Measurements from ENCODE around the gene FKRP.

FKRP gene

GRCh38 chr19:46785980-46786235 is 40.1 kb downstream of the FKRP start:
- TF ChIP-seq CTCF (IDR thresholded peaks at IDR 0.05; ENCODE audit: extremely low read depth, insufficient read depth, missing control alignments), result no peak
- DNase-seq (ENCODE audit: low spot score), result no peak
- in situ Hi-C loops (cut with MboI; ENCODE audit: low pct_unique_long_range_greater_than_20kb, low sequenced_read_pairs, unreplicated experiment), result no loop called here

- in situ Hi-C loops (cut with MboI; ENCODE audit: low pct_unique_long_range_greater_than_20kb, low sequenced_read_pairs, unreplicated experiment), result no loop called here
- TF ChIP-seq CTCF (IDR thresholded peaks at IDR 0.05; ENCODE audit: extremely low read depth, insufficient read depth, missing control alignments), result no peak
- DNase-seq (ENCODE audit: low spot score), result peak; percentile 84
These were observed 40.6 kb downstream of the FKRP start for GRCh38 chr19:46786236-46787039.

DNA sequence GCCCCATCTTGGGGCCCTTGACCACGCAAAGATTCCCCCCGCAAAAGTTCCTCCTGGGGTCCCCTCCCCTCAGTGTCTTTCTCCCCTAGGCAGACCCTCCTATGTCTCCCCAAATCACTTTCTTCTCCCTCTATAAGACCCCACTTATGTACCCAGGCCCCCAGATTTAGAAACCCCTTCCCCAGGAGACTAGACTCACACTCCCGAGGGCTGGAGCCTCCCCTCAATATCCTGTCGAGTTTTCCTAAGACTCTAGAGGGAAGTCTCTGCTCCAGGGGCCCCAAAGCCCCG is 41.1 kb downstream of the FKRP start:
- in situ Hi-C loops (cut with MboI; ENCODE audit: low pct_unique_long_range_greater_than_20kb, low sequenced_read_pairs, unreplicated experiment), result no loop called here
- TF ChIP-seq CTCF (IDR thresholded peaks at IDR 0.05; ENCODE audit: extremely low read depth, insufficient read depth, missing control alignments), result no peak
- no peak for DNase-seq (ENCODE audit: low spot score)

GRCh38 chr19:46787331-46788261 is 41.7 kb downstream of the FKRP start:
- in situ Hi-C loops (cut with MboI; ENCODE audit: low pct_unique_long_range_greater_than_20kb, low sequenced_read_pairs, unreplicated experiment), result no loop called here
- TF ChIP-seq CTCF (IDR thresholded peaks at IDR 0.05; ENCODE audit: extremely low read depth, insufficient read depth, missing control alignments), result peak; percentile 0
- peak; percentile 54 for DNase-seq (ENCODE audit: low spot score)

GRCh38 chr19:46788262-46788967 is 42.6 kb downstream of the FKRP start, which contains the start of gene SLC1A5:
SLC1A5 (minus strand) TSS chr19:46788594; CDS start chr19:46787965, 629 bp downstream.
- TF ChIP-seq CTCF (IDR thresholded peaks at IDR 0.05; ENCODE audit: extremely low read depth, insufficient read depth, missing control alignments), result no peak
- peak; percentile 99 for DNase-seq (ENCODE audit: low spot score)
- in situ Hi-C loops (cut with MboI; ENCODE audit: low pct_unique_long_range_greater_than_20kb, low sequenced_read_pairs, unreplicated experiment), result no loop called here

- in situ Hi-C loops (cut with MboI; ENCODE audit: low pct_unique_long_range_greater_than_20kb, low sequenced_read_pairs, unreplicated experiment), result no loop called here
- no peak for TF ChIP-seq CTCF (IDR thresholded peaks at IDR 0.05; ENCODE audit: extremely low read depth, insufficient read depth, missing control alignments)
- no peak for DNase-seq (ENCODE audit: low spot score)
These were observed 43.1 kb downstream of the FKRP start for GRCh38 chr19:46788968-46789338.
